A549 (cell line): ENCODE data around the gene TXNRD2.

Experiments used
- CEBPB ChIP-seq, 2 experiments: fragments of >200 bp in 1 of 2; sonication (Bioruptor Twin) in 1 of 2; formaldehyde crosslinking in 1 of 2; IDR thresholded peaks; 2 replicates each; pipeline ENCODE4 v1.6.1; 2012 to 2016
- HMGXB4 ChIP-seq: fragments of 250-450 bp; sonication (Bioruptor Pico); IDR thresholded peaks from 2 replicates; pipeline ENCODE4 v1.5.0; 2021; ENCODE audit warnings: mild to moderate bottlenecking, moderate library complexity, borderline replicate concordance
- SMC3 ChIP-seq: fragments of >200 bp; sonication (Bioruptor Twin); formaldehyde crosslinking; IDR thresholded peaks from 3 replicates; pipeline ENCODE4 v1.6.1; 2018; ENCODE audit warnings: inconsistent platforms
- SREBF2 ChIP-seq: fragments of 450-650 bp; IDR thresholded peaks from 2 replicates; pipeline ENCODE4 v1.6.1; 2014; ENCODE audit warnings: mild to moderate bottlenecking, moderate library complexity

GRCh38 chr22:19892257-19892879 is 49.2 kb downstream of the TXNRD2 start:
- TF ChIP-seq HMGXB4 (CRISPR knock-in tag) (no peak), SMC3 (no peak), SREBF2 (no peak), CEBPB (IDR thresholded peaks at IDR 0.05) (no peak)
